SU-DHL-6 (cell line): ENCODE data around the gene ESYT1.

Experiments used
- EZH2phosphoT487 ChIP-seq: fragments of 200-600 bp; sonication (generic), shearing (Covaris generic); conservative IDR thresholded peaks from 2 replicates; pipeline ENCODE4 v1.6.1; 2018; ENCODE audit warnings: mild to moderate bottlenecking, antibody characterized with exemption, low read length, moderate library complexity, mixed read lengths
- TF ChIP-seq, protein P1 (sequence below): fragments of 200-600 bp; sonication (generic); IDR thresholded peaks from one replicate; pipeline ENCODE4 v1.5.1; 2017; ENCODE audit warnings: antibody characterized with exemption, mild to moderate bottlenecking, low read length, moderate library complexity; ENCODE audit not compliant: insufficient read depth, poor library complexity, severe bottlenecking

GRCh38 chr12:56151672-56152131, 23.6 kb downstream of the ESYT1 start:
- TF ChIP-seq, protein P1, sequence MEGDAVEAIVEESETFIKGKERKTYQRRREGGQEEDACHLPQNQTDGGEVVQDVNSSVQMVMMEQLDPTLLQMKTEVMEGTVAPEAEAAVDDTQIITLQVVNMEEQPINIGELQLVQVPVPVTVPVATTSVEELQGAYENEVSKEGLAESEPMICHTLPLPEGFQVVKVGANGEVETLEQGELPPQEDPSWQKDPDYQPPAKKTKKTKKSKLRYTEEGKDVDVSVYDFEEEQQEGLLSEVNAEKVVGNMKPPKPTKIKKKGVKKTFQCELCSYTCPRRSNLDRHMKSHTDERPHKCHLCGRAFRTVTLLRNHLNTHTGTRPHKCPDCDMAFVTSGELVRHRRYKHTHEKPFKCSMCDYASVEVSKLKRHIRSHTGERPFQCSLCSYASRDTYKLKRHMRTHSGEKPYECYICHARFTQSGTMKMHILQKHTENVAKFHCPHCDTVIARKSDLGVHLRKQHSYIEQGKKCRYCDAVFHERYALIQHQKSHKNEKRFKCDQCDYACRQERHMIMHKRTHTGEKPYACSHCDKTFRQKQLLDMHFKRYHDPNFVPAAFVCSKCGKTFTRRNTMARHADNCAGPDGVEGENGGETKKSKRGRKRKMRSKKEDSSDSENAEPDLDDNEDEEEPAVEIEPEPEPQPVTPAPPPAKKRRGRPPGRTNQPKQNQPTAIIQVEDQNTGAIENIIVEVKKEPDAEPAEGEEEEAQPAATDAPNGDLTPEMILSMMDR: peak; percentile 23
- no peak for TF ChIP-seq EZH2phosphoT487
